DLD1 (cell line): ENCODE measurements around the gene WNK1.
"Not testable (repeated sequence)": the region's sequence is repeated elsewhere in the genome, so short reads cannot be mapped to it uniquely, and the experiment has no call there.

Source experiments
- in situ Hi-C: cut with HindIII; loops from 2 replicates; pipeline ENCODE4 v1.10.0; 2017; ENCODE audit warnings: low sequenced_read_pairs

Gene WNK1

DNA sequence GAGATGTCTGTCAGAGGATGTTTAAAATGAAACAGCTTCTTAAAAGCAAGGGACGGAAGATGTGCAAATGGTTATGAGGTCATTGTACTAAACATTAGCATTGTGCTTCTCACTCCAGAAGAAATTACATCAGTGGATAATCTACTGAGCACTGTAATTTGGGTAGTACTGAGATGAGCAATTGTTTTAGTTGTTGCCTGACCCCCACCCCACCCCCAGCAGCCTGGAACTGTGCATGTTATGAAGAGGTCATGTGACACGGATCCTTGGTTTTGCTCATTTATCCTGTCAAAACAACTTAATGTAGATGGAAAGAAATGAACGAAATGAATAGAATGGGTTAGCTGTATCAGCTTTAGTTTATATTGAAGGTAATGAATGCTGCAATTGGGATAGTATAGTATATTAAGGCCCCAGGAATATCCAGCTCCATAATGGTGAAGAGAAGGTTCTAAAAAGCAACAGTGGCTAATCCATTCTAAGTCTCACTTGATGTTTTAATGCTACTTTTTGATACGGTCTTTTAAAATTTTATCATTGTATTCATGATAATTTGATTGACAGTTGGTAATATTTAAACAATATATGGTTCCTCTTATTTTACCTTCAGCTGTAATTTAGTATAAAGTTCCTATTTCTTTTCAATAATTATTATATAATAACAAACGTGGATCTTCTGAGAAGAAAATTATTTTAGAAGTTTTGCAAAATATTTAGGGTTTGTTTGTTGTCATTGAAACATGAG lies 58.5 kb downstream of the WNK1 start:
- in situ Hi-C loops: no loop called here

DNA sequence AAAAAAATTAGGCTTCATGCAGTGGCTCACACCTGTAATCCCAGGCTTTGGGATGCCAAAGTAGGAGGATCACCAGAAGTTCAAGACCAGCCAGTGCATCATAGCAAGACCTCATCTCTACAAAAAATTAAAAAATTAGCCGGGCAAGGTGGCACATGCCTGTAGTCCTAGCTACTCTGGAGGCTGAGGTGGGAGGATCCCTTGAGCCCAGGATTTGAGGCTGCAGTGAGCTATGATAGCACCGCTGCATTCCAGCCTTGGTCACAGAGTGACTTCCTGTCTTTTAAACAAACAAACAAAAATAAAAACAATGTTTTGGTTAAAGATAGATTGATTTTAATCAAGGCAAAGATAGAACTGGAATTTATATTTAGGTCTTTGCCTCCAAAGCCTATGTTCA lies 60.6 kb downstream of the WNK1 start:
- in situ Hi-C loops: no loop called here

DNA sequence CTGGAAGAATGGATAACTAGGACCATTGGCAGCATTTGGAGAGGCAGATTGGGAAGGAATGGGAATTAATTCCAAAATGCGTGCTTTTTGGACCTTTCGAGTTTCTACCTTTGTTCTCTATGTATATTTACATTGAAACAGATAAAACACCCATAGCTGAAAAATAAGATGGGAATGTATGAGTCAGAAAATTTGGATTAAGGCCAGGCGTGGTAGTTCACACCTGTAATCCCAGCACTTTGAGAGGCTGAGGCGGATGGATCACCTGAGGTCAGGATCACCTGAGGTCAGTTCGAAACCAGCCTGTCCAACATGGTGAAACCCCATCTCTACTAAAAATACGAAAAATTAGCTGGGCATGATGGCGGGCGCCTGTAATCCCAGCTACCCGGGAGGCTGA lies 65.1 kb downstream of the WNK1 start:
- in situ Hi-C loops: not testable (repeated sequence)

DNA sequence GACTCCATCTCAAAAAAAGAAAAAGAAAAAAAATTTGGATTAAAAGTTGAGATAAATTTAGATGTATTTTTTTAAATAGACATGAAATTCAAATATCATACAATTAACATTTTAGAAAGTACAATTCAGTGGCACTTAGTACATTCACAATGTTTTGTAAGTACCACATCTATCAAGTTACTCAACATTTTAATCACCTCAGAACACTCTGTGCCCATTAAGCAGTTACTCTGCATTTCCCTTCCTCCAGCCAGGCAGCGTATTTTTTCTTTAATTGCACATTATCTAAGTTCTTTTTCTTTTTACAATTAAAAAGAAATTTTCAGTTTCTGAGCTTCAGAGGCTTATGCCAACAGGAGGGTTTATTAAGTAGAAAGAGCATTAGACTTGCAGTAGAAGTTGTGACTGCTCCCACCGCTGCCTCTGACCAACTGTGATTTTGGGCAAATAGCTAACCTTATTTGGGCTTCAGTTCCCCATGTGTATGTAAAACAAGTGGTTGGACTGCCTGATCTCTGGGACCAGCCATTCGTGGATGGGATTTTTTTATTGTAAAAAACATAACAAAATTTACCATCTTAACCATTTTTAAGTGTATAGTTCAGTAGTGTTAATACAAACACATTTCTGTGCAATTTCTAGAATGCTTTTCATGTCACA lies 65.7 kb downstream of the WNK1 start:
- in situ Hi-C loops: no loop called here

DNA sequence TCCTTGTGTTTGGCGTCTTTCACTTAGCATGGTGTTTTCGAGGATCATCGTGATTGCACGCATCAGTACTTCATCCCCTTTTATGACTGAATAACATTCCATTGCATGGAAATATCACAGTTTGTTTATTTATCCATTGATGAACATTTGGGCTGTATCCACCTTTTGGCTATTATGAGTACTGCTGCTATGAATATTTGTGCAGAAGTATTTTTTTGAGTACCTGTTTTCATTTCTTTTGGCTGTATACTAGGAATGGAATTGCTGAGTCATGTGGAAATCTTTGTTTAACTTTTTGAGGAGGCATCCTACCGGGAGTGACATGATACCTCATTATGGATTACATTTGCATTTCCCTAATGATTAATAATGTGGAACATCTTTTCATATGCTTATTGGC lies 66.4 kb downstream of the WNK1 start:
- in situ Hi-C loops: no loop called here

DNA sequence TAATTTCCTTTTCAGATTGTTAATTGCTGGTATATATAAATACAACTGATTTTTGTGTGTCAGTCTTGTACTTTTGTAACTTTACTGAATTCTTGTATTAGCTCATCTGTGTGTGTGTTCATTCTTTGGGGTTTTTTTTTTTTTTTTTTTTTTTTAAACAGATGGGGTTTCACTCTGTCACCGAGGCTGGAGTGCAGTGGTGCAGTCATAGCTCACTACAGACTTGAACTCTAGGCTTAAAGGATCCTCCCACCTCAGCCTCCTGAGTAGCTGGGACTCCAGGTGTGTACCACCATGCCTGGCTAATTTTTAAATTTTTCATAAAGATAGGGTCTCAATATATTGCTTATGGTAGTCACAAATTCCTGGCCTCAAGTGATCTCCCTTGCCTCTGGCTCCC lies 68.0 kb downstream of the WNK1 start:
- in situ Hi-C loops: no loop called here

DNA sequence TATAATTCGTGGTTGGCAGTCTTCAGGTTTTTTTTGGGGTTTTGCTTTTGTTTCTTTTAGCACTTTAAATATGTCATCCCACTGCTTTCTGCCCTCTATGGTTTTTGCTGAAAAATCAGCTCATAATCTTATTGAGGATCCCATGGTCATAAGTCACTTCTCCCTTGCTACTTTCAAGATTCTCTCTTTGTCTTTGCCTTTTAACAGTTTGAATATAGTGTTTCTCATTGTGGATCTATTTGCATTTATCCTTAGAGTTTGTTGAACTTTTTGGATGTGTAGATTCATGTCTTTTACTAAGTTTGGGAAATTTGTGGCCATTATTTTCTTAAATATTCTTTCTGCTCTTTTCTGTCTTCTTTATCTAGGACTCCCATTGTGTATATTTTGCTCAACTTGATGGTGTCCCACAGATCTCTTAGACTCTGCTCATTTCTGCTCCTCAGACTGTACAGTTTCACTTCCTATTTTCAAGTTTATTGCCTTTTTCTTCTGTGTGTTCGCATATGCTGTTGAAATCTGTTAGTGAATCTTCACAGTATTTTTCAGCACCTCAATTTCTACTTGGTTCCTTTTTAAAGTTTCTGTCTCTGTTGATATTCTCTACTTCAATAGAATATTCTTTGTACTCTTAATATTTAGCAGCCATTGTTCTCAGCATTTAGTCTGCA lies 70.8 kb downstream of the WNK1 start:
- in situ Hi-C loops: no loop called here

DNA sequence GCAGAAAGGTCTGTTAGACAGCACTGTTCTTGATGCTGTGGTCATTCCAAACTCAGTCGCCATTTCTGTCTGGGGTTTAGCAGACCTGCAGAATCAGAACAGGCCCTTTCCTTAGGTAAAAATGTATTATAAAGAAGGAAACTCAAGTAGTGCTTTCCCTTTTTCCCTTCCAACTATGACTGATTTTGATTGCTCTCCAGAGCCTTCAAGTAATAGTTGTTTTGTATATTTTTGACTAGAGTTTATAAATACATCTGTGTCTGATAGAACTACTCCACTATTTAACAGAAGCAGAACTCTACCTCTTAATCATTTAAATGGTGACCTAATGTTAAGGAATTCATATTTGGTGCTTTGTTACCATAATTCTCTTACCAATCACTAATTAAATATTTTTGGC lies 74.0 kb downstream of the WNK1 start:
- in situ Hi-C loops: no loop called here

DNA sequence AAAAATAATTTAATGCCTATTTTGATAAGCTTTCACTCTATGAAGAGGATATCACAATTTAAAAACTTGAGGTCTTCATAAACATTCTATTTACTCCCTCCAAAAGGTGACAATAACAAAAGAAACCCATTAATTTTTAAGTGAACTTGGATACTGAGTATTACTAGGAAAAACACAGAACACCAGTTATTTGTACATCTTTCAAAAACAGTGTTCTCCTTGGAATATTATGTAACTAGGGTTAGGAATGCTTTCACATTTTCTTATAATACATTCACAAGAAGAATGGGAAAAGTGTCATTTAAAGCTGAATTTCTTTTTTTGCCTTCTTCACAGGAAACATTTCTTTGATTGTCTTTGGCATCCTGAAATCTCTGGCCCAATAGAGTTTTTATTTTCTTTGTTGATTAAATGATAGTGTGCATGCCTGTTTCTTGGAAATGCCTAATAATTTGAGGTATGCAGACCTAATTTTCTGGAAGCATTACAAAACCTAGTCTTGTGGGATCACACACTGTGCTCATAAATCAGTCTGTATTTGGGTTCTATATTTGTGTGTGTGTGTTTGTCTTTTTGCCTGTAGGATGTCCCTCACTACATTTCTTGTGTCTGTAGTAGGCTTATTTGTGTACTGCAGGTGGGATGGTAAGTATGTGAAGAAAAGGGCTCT lies 76.5 kb downstream of the WNK1 start:
- in situ Hi-C loops: no loop called here

DNA sequence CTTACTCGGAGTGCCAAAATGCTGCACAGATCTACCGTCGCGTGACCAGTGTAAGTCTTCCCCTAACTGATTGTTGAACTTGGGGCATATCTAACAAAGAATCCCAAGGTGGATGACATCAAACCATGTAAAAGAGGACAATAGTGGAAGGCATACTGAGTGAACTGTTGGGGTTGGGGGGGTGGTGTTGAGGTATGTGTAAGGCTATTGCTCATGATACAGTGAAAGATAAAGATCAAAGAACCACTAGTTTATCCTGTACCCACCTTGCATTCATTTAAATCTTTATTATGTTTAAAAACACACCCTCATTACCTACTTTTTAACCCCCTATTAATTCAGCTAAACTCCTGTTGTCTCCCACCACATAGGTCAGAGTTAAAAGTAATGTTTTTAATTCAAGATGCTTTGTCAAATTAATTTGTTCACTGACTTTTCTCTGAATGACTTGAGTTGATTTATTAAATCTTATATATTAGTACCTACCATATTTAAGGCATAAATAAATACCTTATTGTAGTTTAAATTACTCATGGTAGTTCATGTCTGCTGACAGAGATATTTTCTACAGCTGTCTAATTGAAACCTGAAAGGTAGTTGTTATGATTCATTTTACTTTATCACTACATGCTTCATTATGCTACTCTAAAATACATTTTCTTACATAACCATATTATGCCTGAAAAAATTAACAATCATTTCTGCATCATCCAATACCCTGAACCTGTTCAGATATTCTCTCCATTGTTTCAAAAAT lies 77.9 kb downstream of the WNK1 start:
- in situ Hi-C loops: no loop called here

DNA sequence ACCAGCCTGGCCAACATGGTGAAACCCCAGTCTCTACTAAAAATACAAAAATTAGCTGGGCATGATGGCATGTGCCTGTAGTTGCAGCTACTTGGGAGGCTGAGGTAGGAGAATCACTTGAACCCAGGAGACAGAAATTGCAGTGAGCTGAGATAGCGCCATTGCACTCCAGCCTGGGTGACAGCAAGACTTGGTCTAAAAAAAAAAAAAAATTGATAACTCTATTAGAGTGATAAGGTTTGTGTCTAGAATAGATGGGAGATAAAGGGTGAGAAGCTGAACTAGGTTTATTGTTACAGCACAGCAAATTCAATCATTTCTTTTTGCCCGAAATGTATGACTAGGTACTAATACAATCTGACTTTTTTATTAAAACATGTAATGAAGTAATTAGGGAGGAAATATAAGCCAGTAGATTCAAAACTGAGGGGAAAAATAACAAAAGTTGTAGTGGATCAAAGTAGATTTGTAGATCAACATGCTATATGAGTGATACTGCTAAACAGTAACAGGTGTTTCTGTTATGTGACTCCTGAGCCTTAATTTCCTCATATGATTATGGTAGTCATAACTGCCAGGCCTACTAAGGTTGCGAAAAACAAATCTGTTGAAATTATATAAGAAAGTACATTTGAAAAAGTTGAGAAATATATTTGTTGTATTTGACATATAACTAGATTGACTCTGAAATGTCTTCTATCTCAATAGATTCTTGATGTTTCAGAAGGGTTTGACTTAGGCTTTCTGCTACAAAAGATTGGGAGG lies 83.6 kb downstream of the WNK1 start:
- in situ Hi-C loops: no loop called here

DNA sequence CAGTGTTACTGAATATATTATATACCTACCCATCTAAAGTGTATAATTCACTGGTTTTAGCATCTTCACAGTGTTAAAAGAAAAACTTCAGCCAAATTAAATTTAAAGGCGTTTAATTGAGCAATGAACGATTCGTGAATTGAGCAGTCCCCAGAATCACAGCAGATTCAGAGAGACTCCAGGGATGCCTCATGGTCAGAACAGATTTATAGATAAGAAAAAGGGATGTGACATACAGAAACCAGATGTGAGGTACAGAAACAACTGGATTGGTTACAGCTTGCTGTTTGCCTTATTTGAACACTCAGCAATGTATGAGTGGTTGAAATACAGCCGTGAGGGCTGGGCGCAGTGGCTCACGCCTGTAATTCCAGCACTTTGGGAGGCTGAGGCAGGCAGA lies 84.6 kb downstream of the WNK1 start:
- in situ Hi-C loops: no loop called here

DNA sequence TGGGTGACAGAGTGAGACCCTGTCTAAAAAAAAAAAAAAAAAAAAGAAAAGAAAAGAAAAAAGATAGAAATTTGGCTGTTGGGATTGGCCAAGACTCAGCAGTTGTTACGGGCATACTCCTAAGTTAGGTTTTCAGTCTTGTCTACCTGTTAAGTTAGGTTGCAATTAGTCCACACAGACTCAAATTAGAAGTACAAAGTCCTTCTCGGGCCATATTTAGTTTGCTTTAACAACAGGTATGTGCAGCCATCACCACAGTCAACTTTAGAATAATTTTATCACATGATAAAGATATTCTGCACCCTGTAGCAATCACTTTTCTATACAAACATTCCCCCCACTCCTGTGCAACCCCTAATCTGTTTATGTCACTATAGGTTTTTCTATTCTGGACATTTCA lies 85.2 kb downstream of the WNK1 start:
- in situ Hi-C loops: no loop called here

DNA sequence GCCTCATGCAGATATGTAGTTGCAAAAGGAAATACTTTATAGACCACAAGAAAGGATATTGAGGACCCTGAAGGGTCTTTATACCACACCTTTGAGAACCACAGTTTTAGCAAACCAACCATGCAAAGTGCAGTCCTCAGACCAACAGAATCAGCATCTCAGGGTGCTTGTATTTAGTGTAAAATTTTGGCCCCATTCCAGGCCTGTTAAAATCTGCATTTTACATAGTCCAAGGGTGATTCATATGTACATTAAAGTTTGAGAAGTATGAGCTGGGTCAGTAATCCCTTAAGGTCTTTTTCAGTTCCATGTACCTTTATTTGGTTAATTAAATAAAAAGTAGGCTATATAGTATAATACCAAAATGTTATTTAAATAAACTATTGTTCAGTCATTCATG lies 91.2 kb downstream of the WNK1 start:
- in situ Hi-C loops: no loop called here

DNA sequence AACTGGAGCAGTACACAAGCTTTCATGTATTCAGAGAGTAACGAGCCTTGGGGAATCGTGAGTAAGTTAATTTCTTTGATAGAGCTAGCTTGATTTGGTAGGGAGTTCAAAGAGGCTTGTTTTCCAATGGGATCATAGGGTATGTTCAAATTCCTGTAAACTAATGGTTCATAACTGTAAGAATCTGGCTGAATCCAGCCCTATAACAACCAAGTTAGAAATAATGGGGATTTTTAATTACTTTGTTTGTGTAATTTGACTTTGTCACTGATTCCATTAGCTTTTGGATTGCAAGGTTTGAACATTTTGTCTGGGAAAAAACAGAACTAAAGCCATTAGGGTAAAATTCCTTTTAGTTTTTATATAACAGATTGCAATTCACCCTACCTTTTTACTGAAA lies 94.0 kb downstream of the WNK1 start:
- in situ Hi-C loops: no loop called here

DNA sequence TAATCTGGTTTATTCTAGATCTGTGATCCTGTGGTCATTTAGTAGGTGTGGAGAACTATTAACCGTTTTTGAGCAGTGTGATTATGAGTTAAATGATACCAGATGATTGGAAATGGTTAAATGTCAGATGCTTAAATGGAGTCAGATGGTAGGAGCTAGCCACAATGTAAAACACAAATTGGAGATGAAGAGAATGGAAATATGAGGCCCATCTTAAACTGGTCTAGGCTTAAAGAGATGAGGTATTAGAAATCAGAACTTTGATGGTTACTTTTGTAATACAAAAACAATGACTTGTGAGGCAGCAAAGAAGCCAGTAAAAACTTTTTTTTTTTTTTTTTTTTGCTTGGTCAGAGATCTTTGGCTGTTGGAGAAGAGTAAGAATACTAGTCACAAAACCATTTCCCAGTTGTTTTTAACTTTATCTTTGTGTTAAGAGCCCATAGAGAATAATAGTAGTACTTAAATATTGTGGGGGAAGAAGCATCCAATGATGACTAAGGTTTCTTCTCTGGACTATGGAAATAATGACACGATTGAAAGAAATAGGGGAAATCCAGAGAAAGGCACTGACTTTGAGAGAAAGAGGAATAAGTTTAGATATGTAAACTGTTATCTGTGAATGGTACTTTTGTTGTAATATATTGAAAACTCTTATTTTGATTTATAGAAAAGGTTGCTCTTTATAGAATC lies 95.9 kb downstream of the WNK1 start:
- in situ Hi-C loops: no loop called here

DNA sequence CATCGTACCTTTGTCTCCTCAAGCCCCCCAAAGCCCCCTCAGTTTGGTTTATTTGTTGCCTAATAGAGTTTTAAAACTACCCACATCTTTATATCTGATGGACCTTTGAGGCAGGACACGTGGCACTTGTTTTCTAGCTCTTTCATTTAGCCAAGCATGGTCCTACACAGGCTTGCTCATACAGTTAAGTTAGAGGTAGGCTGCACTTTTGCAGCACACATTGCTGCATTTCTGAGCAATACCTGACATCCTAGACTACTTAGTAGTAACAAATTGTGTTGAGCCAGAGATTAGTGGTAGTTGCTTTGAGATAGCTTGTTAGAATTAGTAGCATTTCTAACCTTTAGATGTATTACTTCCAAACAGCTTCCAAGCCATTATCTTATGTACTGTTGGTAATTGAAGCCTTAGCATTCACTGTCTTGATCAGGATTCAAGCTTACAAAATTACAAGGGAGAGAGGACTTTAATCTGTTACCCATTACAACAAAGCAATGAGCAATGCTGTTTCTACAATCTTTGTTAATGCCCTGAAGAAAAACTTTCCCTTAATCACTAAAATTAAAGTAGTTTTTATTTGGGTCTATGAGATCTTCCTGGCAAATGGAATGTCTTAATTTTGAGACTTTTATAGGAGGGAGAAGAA lies 96.6 kb downstream of the WNK1 start:
- in situ Hi-C loops: no loop called here

DNA sequence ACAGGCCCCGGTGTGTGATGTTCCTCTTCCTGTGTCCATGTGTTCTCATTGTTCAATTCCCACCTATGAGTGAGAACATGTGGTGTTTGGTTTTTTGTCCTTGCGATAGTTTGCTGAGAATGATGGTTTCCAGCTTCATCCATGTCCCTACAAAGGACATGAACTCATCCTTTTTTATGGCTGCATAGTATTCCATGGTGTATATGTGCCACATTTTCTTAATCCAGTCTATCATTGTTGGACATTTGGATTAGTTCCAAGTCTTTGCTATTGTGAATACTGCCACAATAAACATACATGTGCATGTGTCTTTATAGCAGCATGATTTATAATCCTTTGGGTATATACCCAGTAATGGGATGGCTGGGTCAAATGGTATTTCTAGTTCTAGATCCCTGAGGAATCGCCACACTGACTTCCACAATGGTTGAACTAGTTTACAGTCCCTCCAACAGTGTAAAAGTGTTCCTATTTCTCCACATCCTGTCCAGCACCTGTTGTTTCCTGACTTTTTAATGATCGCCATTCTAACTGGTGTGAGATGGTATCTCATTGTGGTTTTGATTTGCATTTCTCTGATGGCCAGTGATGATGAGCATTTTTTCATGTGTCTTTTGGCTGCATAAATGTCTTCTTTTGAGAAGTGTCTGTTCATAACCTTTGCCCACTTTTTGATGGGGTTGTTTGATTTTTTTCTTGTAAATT lies 97.5 kb downstream of the WNK1 start:
- in situ Hi-C loops: not testable (repeated sequence)

DNA sequence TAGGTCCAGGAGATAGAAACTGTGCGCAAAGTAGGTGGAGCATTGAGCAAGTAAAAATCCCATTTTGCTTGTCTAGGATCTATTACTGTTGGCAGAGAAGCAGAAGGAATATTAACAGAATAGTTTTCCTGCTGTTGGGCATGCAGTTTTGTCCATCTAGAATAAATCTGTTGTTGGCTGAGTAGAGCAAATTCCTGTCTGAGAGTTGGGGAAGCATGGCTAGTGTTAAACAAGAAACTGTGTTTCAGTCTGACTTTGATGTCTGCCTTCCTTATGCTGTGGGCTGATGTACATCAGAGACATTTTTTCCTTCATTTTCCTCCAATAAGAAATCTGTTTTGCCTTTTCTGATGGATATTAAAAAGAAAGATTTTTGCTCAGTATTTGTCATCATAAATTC lies 99.0 kb downstream of the WNK1 start:
- in situ Hi-C loops: no loop called here
